ENCODE data around the gene TENM4.

DNA sequence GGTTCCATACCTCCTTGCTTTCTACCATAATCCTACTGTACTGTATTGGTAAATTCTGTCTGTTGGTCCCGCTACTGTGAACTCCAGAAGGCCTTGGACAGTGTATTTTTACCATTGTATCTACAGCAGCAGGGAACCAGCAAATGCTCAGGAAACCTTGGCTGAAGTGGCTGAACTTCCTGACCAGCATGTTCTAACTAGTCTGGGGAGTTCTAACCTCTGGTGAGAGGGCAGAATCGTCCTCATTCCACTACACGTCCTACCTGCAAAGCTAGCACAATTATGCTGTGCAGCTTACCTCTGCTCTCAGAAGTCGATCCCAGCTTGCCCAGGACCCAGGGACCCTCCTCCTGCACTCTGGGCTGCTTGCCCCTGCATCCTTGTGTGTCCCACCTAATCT, 283.1 kb downstream of the TENM4 start:
- no peak for TF ChIP-seq POLR2A (IDR thresholded peaks at IDR 0.05)
- TF ChIP-seq, protein P1, sequence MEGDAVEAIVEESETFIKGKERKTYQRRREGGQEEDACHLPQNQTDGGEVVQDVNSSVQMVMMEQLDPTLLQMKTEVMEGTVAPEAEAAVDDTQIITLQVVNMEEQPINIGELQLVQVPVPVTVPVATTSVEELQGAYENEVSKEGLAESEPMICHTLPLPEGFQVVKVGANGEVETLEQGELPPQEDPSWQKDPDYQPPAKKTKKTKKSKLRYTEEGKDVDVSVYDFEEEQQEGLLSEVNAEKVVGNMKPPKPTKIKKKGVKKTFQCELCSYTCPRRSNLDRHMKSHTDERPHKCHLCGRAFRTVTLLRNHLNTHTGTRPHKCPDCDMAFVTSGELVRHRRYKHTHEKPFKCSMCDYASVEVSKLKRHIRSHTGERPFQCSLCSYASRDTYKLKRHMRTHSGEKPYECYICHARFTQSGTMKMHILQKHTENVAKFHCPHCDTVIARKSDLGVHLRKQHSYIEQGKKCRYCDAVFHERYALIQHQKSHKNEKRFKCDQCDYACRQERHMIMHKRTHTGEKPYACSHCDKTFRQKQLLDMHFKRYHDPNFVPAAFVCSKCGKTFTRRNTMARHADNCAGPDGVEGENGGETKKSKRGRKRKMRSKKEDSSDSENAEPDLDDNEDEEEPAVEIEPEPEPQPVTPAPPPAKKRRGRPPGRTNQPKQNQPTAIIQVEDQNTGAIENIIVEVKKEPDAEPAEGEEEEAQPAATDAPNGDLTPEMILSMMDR (IDR thresholded peaks at IDR 0.05) = no peak

Measured in Peyer's patch (tissue), 4 donors.